K562 (cell line): ENCODE results near the gene ZSWIM3. TPM values are rescaled to one million over a fixed set of nuclear protein-coding genes. Genes with fewer than 3 reads are reported as not detected.
A peak's percentile ranks its signal among the peaks of the same experiment; 100 is the strongest.

Source experiments
- ARID1B ChIP-seq: fragments of 450-650 bp; IDR thresholded peaks from 2 replicates; pipeline ENCODE4 v1.6.1; 2016; ENCODE audit warnings: antibody characterized with exemption, mild to moderate bottlenecking, inconsistent platforms
- ARID2 ChIP-seq: fragments of 450-650 bp; IDR thresholded peaks from 2 replicates; pipeline ENCODE4 v1.6.1; 2017; ENCODE audit warnings: antibody characterized with exemption, mild to moderate bottlenecking
- CBFA2T3 ChIP-seq: fragments of 450-650 bp; IDR thresholded peaks from 2 replicates; pipeline ENCODE4 v1.6.1; 2017
- CBX3 ChIP-seq, 2 experiments: IDR thresholded peaks; 1 replicate in 1 of 2; 2 replicates in 1 of 2; pipeline ENCODE4 v1.6.1; 2012; ENCODE audit warnings: inconsistent platforms in 2 of 2, low read length in 2 of 2, borderline replicate concordance in 1 of 2, control low read depth in 1 of 2
- CREB1 ChIP-seq, 2 experiments: sonication (generic) in 1 of 2; formaldehyde crosslinking in 1 of 2; IDR thresholded peaks; 2 replicates each; pipeline versions ENCODE4 v1.6.1 to v1.8.0; 2012 to 2022; ENCODE audit warnings: inconsistent platforms in 1 of 2, mild to moderate bottlenecking in 1 of 2, missing genetic modification reagents in 1 of 2, moderate library complexity in 1 of 2
- CREM ChIP-seq: IDR thresholded peaks from 2 replicates; pipeline ENCODE4 v1.6.1; 2014; ENCODE audit warnings: antibody characterized with exemption, low read depth
- EP300 ChIP-seq: IDR thresholded peaks from 2 replicates; pipeline ENCODE4 v1.6.1; 2012; ENCODE audit warnings: low read length, improper control_type of control experiment
- GABPB1 ChIP-seq: sonication (generic); formaldehyde crosslinking; IDR thresholded peaks from 2 replicates; pipeline ENCODE4 v1.8.0; 2022; ENCODE audit warnings: mild to moderate bottlenecking, missing genetic modification reagents
- GATA2 ChIP-seq: sonication (generic); formaldehyde crosslinking; IDR thresholded peaks from 2 replicates; pipeline ENCODE4 v1.4.0; 2020; ENCODE audit warnings: mild to moderate bottlenecking, missing genetic modification reagents
- GTF2A2 ChIP-seq: IDR thresholded peaks from 2 replicates; pipeline ENCODE4 v1.6.1; 2016; ENCODE audit warnings: mild to moderate bottlenecking, missing genetic modification characterization, missing compliant biosample characterization
- NBN ChIP-seq: fragments of 450-650 bp; IDR thresholded peaks from 2 replicates; pipeline ENCODE4 v1.6.1; 2016; ENCODE audit warnings: low read depth, mild to moderate bottlenecking
- SMAD4 ChIP-seq: fragments of 250-450 bp; sonication (Bioruptor Pico); conservative IDR thresholded peaks from 2 replicates; pipeline ENCODE4 v1.8.0; 2021; ENCODE audit warnings: inconsistent platforms, mild to moderate bottlenecking, moderate library complexity
- SOX6 ChIP-seq: fragments of 450-650 bp; IDR thresholded peaks from 2 replicates; pipeline ENCODE4 v1.6.1; 2014; ENCODE audit warnings: mild to moderate bottlenecking
- SPI1 ChIP-seq: IDR thresholded peaks from 2 replicates; pipeline ENCODE4 v1.6.1; 2011; ENCODE audit warnings: low read depth, low read length, control low read depth, borderline replicate concordance
- TEAD4 ChIP-seq, 2 experiments: sonication (generic) in 1 of 2; formaldehyde crosslinking in 1 of 2; IDR thresholded peaks; 2 replicates each; pipeline versions ENCODE4 v1.6.1 to v1.8.0; 2012 to 2022; ENCODE audit warnings: borderline replicate concordance in 1 of 2, inconsistent platforms in 1 of 2, low read length in 1 of 2, mild to moderate bottlenecking in 1 of 2, missing genetic modification reagents in 1 of 2
- TRIM28 ChIP-seq: fragments of 450-650 bp; IDR thresholded peaks from 2 replicates; pipeline ENCODE4 v1.6.1; 2017
- YY1 ChIP-seq, 3 experiments: IDR thresholded peaks; 2 replicates each; pipeline ENCODE4 v1.6.1; 2011; ENCODE audit warnings: low read length in 2 of 3, mild to moderate bottlenecking in 2 of 3, moderate library complexity in 2 of 3, borderline replicate concordance in 1 of 3, control low read depth in 1 of 3, low read depth in 1 of 3; ENCODE audit not compliant: insufficient read depth in 3 of 3, insufficient replicate concordance in 2 of 3, control insufficient read depth in 1 of 3, insufficient read length in 1 of 3; ENCODE audit errors: extremely low read depth in 1 of 3
- ZNF76 ChIP-seq: fragments of 250-450 bp; sonication (Bioruptor Pico); IDR thresholded peaks from 2 replicates; pipeline ENCODE4 v1.4.0; 2020; ENCODE audit warnings: mild to moderate bottlenecking, moderate library complexity, borderline replicate concordance
- polyA plus RNA-seq, 8 experiments: library from polyadenylated mRNA; depleted of rRNA in 4 of 8; stranded (reverse) in 5 of 8; unstranded in 3 of 8; fragments of >200 nt; fragmentation: Nextera tagmentation in 2 of 8; fragmentation: Illumina TruSeq in 1 of 8; extraction: Ambion mirVana in 2 of 8; extraction: Trizol in 1 of 8; gene quantifications; 2 replicates each; pipeline versions ENCODE4 v1.2.1 to v1.2.3, GENCODE V29; 2011 to 2014; ENCODE audit warnings: inconsistent platforms in 1 of 8, missing spikeins in 1 of 8
- total RNA-seq, 7 experiments: library from RNA; depleted of rRNA in 6 of 7; stranded (reverse); fragments of >200 nt in 6 of 7; fragmentation: Illumina TruSeq in 2 of 7; extraction: Trizol in 2 of 7; gene quantifications; 2 replicates each; pipeline versions ENCODE4 v1.2.1 to v1.2.3, GENCODE V29; 2011 to 2021; ENCODE audit warnings: low replicate concordance in 1 of 7
- TF ChIP-seq, protein P1 (sequence below): fragments of 150-350 bp; IDR thresholded peaks from 2 replicates; pipeline ENCODE4 v1.6.1; 2014; ENCODE audit warnings: low read depth, mild to moderate bottlenecking, low read length, borderline replicate concordance
- TF ChIP-seq, protein P2 (sequence below): fragments of 450-650 bp; IDR thresholded peaks from 2 replicates; pipeline ENCODE4 v1.6.1; 2017; ENCODE audit warnings: antibody characterized with exemption, mild to moderate bottlenecking

Gene ZSWIM3
- total and polyA plus RNA-seq, 9 of the 15 experiments (the other 6 are each of a cell fraction or from before 2014, with no cell fraction given) = 1.7 to 4.3 (median 2.9) TPM

DNA sequence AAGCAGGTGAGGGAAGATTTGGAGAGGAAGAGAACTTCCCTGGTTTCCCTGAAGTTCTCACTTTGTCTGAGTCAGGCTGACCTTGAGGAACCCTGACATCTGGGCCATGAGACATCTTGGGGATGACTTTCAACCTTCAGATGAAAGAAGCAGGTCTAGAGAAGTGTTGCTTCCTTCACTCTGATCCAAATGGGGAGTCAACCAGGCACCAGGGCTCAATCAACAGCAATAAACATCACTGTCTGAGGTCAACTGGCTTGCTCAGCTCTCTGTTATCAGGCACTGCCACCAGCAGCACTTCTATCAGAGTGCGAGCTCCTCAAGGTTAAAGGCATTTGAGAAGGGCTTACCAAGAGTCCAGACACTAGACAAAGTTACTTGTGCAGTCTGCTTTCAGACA, 6.5 kb upstream of the ZSWIM3 start (continued):
- TF ChIP-seq, protein P1, sequence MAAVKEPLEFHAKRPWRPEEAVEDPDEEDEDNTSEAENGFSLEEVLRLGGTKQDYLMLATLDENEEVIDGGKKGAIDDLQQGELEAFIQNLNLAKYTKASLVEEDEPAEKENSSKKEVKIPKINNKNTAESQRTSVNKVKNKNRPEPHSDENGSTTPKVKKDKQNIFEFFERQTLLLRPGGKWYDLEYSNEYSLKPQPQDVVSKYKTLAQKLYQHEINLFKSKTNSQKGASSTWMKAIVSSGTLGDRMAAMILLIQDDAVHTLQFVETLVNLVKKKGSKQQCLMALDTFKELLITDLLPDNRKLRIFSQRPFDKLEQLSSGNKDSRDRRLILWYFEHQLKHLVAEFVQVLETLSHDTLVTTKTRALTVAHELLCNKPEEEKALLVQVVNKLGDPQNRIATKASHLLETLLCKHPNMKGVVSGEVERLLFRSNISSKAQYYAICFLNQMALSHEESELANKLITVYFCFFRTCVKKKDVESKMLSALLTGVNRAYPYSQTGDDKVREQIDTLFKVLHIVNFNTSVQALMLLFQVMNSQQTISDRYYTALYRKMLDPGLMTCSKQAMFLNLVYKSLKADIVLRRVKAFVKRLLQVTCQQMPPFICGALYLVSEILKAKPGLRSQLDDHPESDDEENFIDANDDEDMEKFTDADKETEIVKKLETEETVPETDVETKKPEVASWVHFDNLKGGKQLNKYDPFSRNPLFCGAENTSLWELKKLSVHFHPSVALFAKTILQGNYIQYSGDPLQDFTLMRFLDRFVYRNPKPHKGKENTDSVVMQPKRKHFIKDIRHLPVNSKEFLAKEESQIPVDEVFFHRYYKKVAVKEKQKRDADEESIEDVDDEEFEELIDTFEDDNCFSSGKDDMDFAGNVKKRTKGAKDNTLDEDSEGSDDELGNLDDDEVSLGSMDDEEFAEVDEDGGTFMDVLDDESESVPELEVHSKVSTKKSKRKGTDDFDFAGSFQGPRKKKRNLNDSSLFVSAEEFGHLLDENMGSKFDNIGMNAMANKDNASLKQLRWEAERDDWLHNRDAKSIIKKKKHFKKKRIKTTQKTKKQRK = no peak
- TF ChIP-seq SMAD4 (CRISPR knock-in tag) (peak; percentile 55; the same call in 1 of the 2 replicates), CREM (peak; percentile 16; the same call in 1 of the 2 replicates), ZNF76 (CRISPR knock-in tag) (no peak), NBN (0 out of 2 replicates have a peak, but pooled peaks have one; percentile 22), SOX6 (peak; percentile 35; the same call in 1 of the 2 replicates), TRIM28 (peak; percentile 32; the same call in 1 of the 2 replicates), GATA2 (CRISPR knock-in tag) (peak; percentile 50; the same call in 1 of the 2 replicates), CBFA2T3 (peak; percentile 93), CBX3 (IDR thresholded peaks at IDR 0.05; ENCODE audit: borderline replicate concordance in 1 of 2, low read length in 2 of 2) (peak in 1 of 2 experiments; percentile 58; a peak in 1 of 3 replicates), CREB1 (IDR thresholded peaks at IDR 0.05) (no peak), CREB1 (CRISPR knock-in tag; IDR thresholded peaks at IDR 0.05) (no peak), YY1 (IDR thresholded peaks at IDR 0.05; ENCODE audit: borderline replicate concordance in 1 of 3, control insufficient read depth in 1 of 3, extremely low read depth in 1 of 3, insufficient read depth in 3 of 3, insufficient read length in 1 of 3, insufficient replicate concordance in 2 of 3, low read depth in 1 of 3, low read length in 2 of 3) (peak in 1 of 3 experiments; percentile 15), SPI1 (0 out of 2 replicates have a peak, but pooled peaks have one; percentile 1), TEAD4 (IDR thresholded peaks at IDR 0.05; ENCODE audit: low read length) (peak; percentile 56; the same call in 1 of the 2 replicates), TEAD4 (CRISPR knock-in tag; IDR thresholded peaks at IDR 0.05; ENCODE audit: borderline replicate concordance) (no peak), EP300 (peak; percentile 58; the same call in 1 of the 2 replicates), GTF2A2 (tag) (no peak), ARID2 (no peak), ARID1B (peak; percentile 88), GABPB1 (CRISPR knock-in tag) (0 out of 2 replicates have a peak, but pooled peaks have one; percentile 22)
- TF ChIP-seq, protein P2, sequence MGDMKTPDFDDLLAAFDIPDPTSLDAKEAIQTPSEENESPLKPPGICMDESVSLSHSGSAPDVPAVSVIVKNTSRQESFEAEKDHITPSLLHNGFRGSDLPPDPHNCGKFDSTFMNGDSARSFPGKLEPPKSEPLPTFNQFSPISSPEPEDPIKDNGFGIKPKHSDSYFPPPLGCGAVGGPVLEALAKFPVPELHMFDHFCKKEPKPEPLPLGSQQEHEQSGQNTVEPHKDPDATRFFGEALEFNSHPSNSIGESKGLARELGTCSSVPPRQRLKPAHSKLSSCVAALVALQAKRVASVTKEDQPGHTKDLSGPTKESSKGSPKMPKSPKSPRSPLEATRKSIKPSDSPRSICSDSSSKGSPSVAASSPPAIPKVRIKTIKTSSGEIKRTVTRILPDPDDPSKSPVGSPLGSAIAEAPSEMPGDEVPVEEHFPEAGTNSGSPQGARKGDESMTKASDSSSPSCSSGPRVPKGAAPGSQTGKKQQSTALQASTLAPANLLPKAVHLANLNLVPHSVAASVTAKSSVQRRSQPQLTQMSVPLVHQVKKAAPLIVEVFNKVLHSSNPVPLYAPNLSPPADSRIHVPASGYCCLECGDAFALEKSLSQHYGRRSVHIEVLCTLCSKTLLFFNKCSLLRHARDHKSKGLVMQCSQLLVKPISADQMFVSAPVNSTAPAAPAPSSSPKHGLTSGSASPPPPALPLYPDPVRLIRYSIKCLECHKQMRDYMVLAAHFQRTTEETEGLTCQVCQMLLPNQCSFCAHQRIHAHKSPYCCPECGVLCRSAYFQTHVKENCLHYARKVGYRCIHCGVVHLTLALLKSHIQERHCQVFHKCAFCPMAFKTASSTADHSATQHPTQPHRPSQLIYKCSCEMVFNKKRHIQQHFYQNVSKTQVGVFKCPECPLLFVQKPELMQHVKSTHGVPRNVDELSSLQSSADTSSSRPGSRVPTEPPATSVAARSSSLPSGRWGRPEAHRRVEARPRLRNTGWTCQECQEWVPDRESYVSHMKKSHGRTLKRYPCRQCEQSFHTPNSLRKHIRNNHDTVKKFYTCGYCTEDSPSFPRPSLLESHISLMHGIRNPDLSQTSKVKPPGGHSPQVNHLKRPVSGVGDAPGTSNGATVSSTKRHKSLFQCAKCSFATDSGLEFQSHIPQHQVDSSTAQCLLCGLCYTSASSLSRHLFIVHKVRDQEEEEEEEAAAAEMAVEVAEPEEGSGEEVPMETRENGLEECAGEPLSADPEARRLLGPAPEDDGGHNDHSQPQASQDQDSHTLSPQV = peak; percentile 29; the same call in 1 of the 2 replicates
